ENCODE results near the gene RENBP.

RENBP gene

DNA sequence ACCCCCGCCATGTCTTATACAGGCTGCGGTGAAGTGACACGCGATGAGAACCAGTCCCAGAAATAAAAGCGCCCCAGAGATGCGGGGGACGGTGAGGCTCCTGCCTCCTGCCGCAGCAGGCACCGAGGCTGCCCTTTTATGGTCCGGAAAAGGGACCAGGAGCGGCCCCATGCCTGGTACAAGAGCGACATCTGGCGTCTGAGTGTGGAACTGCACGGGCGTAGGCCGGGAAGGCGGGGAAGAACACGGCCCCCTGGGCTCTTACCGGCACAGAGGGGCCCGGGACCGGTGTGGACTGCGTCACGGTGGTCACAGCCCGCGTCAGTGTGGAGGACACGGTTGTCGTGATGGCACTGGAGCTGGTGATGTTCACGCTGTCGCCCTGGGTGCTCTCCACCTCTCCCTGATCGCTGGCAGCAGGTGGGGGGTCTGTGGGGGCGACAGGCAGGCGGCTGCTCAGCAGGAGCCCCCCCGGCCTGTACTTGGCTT, 8.9 kb upstream of the RENBP start:
- peak; percentile 70 for DNase-seq

GRCh38 chrX:153952373-153953026, 8.1 kb upstream of the RENBP start:
- DNase-seq, result no peak

DNA sequence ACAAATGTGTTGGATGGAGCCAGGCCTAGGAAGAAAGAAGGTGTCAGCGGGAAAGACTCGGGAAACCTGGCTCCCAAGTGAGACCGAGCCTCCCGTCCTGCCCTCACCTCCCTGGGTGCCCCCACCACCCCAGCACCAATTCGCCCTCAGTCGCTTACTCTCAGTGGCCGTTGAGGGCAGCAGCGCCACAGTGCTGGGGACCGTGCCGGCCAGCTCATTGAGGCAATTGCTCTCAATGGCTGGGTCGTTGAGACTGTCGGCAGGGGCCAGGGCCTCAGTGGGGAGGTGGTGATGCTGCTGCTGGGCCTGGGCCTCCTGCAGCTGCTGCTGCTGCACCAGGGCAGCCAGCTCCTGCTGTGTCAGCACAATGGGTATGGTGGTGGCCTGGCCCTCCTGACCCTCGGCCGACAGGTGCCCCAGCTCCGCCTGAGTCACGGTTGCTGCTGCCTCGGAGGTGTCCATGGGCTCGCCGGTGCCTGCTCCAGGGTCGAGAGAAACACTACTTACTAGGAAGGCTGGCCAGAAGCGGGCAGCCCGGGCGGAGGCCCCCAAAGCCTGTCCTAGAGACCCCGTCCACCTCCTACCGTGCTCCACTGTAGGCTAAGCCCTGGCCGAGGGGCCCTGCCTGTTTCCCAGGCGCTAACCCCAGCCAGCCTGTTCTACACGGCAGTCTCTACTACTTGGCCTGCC, 7.4 kb upstream of the RENBP start:
- no peak for DNase-seq

- no peak for DNase-seq
Observed at GRCh38 chrX:153950127-153950526, 5.7 kb upstream of the RENBP start.

GRCh38 chrX:153948847-153949805, 4.7 kb upstream of the RENBP start:
- DNase-seq, result no peak

DNA sequence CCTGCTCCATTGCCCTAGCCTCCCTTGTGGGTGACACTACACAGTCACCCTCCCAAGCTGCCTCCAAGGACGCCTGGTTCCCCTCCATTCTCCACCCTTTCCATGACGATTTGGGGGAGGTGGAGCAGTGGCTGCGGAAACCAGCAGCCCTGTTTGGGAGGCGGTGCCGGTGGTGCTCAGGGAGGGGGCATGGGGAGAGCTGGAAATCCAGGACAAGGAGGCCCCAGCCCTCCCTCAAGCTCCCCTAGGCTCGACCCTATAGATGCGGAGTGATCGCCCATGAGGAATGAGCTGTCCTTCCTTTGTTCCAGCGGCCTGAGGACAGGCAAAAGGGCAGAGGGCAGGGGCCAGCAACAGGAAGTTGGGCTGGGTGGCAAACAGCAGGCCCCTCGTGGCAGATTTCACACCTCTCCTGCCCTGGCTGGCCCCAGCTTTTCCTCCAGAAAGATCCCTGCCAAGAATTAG, 3.6 kb upstream of the RENBP start:
- no peak for DNase-seq

DNA sequence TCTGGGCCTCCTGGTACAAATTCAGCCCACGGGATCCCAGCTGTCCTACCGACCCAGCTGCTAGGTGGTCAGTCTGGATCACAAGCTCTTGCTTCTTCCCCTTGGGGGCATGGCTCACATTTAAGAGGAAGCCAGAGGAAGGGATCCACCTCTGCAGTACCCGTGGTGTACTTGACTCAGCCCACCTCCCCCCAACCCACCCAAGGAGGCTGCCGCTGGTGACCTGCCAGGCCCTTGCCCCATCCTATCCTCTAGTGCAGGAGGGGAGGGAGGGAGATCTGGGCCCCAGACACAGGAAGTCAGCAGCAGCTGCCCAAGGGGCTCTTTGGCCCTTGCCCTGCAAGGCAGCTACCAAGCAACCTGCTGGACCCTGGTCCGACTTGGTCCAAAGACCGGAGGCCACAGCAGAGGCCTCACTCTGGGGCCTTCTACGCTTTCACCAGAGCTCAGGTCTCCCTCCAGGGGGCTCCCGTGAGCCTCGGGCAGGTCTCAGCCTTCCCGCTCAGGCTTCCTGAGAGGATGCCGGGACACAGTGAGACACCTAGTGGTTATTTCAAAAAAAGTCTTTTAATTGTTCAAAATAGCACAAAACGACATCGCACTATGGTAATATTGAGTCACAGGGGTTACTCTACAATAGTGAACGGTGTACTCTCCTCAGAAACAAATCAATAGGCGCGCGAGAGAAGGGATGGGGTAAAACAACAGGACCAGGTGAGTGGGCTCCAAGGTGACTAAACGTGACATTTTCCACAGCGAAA, 2.7 kb upstream of the RENBP start:
- peak; percentile 81 for DNase-seq

GRCh38 chrX:153945956-153946943, 1.8 kb upstream of the RENBP start:
- no peak for DNase-seq

GRCh38 chrX:153944800-153945150, 332 bp upstream of the RENBP start:
- no peak for DNase-seq

DNA sequence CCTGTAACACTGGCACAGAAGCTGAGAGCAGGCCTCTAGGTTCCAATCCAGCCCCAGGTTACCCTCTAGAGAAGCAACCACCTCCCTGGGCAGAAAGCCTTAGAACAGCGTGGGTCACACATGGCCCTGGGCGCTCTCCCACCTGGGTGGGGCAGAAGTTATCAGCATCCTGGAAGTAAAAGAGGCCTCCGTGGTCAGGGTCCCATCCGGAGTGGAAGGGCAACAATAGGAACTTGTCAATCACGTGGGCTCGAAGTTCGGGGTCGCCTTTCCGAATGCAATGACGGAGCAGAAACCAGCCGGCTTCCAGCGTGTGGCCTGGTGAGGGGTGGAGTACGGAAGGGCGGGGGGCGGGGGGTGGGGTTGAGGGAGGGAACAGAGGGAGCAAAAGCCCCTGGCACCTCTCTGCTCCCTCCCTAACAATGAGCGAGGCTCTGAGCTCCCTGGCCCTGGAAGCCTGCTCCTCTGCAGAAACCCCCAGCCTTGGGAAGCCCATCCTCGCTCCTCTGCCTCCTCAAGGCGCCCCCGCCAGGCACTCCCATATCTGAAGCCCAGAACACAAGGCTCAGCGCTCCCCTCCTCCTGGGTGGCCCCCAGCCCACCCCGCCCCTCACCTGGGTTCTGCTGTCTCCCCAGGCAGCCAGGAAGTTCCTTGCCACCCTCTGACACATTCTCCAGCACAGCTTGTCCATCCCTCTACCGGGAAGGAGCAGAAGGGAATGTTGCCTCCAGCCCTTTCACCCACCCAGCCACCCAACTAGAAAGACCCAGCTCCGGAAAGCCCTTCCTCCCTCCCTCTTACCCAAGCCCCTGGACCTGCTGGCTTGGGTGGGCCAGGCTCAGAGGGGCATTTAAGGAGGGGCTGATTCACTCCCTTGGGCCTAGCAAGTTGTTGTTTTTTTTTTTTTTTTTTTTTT, 2.8 kb downstream of the RENBP start:
- no peak for DNase-seq

GRCh38 chrX:153939573-153939972, 4.9 kb downstream of the RENBP start:
- DNase-seq, result no peak

- no peak for DNase-seq
Observed at GRCh38 chrX:153938226-153938786, 6.1 kb downstream of the RENBP start.

DNA sequence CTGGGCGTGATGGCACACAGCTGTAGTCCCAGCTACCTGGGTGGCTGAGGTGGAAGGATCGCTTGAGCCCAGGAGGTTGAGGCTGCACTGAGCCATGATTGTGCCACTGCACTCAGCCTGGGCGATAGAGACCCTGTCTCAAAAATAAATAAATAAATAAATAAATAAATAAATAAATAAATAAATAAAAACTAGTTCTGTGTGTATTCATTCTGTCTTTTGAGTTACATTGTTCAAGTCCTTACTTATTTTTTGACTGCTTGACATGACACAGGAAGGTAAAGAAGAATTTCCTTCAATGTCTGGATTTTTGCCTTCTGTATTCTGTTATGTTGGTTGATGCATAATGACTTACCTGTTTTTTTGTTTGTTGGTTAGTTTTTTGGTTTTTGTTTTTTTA, 7.4 kb downstream of the RENBP start:
- no peak for DNase-seq

DNA sequence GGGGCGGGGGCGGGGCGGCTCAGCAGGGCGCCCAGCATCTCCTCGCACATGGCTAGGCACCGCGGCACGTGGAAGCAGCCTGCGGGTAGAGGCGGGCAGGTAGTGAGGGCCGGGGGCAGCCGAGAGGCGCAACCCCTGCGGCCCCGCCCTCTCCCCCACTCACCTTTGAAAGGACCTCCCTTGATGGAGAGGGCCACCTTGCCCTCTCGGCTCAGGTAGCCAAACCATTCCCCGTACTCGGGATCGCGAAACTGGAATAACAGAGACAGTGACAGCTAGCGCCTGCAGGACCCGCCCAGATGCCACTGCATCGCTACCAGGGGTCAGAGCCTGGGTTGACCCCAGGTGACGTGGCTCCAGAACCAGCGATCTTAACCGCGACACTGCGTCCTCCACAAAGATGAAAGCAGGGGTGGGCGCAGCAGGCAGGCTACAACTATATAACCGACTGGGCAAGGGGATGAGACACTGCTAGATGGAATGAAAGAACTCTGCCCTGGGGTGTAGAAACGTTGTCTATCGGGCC, 9.1 kb downstream of the RENBP start:
- no peak for DNase-seq

DNA sequence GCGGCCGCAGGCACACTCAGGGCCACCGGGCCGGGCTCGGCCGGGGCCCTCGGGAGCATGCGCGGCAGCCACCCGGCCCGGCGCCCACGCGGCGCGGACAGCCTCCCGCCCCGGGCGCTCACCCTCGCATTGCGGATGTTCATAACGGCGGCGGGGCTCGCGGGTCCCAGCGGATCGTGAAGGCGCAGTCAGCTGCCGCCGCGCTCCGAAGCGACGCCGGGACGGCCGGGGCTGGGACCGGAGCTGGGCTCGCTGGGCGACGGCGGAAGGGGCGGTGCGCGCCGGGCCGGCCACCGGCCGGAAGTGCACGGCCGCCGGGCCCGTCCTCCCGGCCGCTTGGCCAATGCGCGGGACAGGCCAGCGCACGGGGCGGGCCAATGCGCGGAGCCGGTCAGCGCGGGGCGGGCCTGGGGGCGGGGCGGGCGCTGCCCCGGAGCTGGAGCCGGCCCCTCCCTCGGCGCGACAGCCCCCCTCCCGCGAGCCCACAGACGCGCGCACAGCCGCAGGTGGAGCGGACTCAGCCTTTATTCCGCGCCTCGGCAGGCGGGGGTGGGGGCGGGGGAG, 9.6 kb downstream of the RENBP start, which contains the start of gene NAA10:
NAA10 (minus strand) TSS at position 276 of the 564 bp plus-strand sequence; CDS start at position 143, 133 bp downstream.
- DNase-seq, result no peak

- DNase-seq, result no peak
Observed at GRCh38 chrX:153934148-153934761, 10.2 kb downstream of the RENBP start.

DNA sequence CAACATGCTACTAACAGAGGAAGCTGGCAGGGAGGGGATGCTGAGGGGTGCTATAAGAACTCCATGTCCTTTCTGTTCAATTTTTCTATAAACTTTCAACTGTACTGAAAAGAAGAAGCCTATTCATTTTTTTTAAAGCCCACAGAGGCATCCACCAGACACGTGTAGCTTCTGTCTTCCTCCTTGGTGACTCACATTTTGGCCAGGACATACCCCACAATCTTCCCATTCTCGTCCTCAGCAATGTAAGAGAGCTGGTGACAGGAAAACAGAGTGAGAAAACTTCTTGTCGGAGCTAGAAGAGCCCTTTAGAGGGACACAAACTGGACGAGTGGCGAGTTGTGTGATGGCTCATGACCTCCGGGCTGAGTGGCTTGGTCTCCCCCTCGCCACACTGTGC, 10.7 kb downstream of the RENBP start:
- no peak for DNase-seq

DNA sequence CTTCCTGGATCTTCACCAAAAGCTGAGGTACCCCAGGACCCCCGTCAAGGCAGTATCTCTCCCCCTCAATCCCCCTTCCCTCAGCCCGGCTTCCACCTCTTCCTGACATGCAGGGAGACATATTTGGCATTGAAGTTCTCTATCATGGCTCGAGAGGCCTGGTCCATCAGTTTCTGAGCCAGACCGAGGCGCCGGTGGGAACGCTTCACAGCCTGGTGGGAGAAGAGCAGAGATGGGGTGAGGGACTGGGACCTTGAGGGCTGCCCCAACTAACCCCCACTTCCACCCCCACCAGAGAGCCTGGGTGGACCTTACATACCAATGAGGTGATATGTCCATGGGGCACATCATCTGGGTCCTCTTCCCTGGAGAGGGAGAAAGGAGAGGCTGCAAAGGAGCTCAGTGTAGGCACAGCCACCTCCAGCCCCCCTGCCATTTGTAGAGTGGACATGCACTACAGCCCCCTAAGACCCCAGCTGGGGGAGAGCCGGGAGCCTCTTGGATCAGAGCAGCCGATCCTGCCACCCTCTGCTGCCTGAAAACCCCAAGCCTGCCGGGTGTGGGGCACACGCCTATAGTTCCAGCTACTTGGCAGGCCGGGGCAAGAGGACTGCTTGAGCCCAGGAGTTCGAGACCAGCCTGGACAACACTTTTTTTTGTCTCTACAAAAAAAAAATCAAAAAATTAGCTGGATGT, 12.1 kb downstream of the RENBP start:
- no peak for DNase-seq

Data from NCI-H1694 (cell line).